Islet precursor cell (in vitro differentiated cells): ENCODE data around the gene SAXO2.
"Not testable (repeated sequence)": the region's sequence is repeated elsewhere in the genome, so short reads cannot be mapped to it uniquely, and the experiment has no call there.

Source experiments
- DNase-seq: peaks from one replicate; pipeline ENCODE4 v3.0.0-alpha.2; 2018

SAXO2 gene

DNA sequence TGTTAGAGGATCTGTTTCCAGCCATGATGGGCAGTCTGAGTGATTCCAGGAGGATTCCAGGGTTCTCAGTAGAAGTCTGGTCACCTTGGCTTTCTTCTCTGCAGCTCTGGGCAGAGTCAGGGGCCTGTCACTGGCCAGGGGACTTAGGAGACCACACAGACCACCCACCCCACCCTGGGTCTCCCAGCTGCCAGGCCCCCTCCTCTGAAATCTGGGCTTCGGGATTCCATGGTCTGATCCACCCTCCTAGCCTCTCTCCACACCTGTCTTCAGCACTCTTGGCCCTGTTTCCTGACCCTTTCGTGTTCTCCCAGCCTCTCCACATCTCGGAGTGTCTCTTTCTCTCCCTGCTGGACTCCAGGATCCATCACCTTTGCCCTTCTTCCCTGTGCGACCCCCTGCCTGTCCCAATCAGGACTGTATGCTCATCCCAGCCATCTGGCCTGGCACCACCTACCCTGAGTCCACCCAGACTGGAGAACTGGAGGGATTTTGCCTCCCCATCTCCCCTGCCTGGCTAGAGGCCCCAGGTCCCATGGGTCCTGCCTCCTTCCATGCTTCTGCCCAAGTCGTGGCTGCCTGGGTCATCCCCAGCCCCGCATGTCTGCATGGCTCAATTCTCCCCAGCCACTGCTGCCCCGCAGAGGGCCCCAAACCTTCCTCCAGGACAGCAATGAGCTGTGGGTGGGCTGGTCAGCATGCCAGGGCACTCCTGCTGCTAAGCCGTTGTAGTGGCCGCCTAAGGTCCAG is 52.3 kb downstream of the SAXO2 start:
- peak; percentile 37 for DNase-seq

DNA sequence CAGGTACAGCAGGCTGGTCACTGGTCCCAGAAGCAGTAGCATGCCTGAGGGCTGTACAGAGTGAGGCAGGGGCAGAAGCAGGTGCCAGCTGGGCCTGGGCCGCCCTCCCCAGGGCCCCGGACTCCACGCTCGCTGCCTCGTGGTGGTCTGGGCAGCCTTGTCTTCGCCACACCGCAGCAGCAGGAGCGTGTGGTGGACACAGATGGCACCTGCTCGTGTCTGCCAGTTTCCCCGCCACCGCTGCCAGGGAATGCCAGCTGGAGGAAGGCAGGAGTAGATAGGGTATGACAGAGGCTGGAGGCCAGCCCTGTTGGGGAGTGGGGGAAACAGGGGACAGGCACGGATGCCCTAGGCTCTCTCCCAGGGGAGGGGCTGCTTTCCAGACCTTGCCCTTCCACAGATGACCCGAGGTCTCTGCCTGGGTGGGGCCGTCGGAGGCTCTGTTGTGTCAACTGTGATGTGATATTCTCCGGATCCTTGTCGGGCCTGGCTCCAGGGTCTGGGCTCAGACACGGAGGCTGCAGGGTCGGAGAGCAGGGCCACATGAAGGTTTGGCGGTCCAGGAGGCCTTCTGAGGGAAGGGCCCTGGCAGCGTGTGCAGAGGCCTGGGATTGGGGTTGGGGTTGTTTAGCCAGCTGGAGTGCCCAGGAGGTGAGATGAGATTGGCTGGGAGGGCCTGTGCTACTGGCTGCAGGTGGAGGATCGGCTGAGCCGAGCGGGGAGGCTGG is 53.1 kb downstream of the SAXO2 start:
- DNase-seq = peak; percentile 34

DNA sequence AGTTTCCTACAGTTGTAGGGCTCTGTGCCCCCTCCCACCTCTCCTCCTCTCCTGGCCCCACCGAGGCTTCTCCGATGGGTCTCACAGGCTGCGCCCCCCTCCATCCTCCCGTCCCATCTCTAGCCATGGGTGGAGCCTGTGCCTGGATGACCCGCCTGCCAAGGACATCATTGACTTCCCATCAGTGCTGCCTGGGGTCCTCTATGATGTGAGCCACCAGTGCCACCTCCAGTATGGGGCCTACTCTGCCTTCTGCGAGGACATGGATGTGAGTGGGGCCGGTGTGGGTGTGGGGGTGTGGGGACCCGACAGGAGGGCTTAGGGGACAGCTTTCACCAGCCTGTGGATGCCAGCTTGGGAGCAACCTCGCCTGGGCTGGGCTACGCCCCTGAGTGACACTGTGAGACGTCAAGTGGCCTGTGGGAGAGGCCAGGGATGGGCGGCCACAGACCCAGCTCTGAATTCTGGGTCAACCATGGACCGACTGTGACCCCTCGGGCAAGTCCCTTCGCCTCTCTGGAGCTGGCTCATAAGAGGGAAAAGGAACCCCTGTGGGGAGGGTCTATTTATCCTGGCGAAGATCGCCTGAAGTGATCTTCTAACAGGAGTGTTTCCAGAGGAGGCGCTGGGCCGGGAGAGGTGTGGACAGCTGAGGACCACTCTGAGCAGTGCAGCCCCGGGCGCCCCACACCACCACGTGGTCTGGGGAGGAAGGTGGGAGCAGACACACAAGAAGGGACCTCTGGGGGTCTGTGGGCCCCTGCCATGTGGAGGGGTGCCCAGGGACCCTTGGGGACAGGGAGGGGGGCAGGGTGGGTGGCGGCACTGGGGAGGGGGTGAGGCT is 53.9 kb downstream of the SAXO2 start:
- DNase-seq = not testable (repeated sequence)

DNA sequence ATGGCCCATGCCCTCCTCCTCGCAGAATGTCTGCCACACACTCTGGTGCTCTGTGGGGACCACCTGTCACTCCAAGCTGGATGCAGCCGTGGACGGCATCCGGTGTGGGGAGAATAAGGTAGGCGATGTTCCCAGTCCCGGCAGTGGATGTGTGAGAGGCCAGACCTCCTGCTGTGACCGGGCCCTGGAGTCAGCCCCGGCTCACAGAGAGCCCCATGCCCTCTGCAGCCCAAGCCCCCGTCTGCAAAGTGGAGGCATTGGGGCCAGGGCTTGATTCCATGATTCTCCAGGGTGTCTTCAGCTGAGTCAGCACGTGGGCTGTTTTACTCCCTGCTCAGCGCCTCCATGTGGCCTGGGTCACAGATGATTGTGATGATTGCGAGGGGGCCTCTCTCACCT is 54.5 kb downstream of the SAXO2 start:
- DNase-seq = no peak

DNA sequence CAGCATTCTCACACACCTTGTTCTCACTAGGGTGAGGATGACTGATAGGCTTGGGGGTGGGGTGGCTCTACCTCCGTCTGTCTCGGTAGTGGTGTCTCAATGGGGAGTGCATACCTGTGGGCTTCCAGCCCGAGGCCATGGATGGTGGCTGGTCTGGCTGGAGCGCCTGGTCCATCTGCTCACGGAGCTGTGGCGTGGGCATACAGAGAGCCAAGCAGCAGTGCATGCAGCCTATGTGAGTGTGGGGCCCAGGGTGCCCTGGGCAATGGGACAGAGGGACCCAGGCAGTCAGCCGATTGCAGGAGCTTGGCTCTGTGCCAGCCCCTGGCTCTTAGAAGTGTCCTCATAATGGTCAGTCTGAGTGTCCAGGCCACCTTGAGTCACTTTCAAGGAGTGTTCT is 54.9 kb downstream of the SAXO2 start:
- not testable (repeated sequence) for DNase-seq

DNA sequence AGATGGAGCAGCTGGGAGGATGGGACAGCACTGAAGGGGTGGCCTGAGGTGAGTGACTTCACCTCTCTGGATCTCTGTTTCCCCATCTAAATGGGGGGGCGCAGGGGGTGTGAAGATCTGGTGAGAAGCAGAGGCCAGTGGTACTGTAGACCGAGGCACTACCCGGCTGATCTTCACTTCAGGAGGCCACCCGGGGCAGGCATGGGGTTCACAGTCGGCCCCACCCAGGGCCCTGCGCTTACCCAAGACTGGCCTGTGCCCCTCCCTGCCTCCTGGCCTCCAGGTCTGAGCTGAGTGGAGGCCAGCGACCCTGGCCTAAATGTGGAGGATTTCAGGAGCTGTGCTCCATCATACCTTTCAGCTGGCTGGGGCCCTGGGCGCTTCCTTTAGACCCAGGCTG is 55.7 kb downstream of the SAXO2 start:
- not testable (repeated sequence) for DNase-seq

DNA sequence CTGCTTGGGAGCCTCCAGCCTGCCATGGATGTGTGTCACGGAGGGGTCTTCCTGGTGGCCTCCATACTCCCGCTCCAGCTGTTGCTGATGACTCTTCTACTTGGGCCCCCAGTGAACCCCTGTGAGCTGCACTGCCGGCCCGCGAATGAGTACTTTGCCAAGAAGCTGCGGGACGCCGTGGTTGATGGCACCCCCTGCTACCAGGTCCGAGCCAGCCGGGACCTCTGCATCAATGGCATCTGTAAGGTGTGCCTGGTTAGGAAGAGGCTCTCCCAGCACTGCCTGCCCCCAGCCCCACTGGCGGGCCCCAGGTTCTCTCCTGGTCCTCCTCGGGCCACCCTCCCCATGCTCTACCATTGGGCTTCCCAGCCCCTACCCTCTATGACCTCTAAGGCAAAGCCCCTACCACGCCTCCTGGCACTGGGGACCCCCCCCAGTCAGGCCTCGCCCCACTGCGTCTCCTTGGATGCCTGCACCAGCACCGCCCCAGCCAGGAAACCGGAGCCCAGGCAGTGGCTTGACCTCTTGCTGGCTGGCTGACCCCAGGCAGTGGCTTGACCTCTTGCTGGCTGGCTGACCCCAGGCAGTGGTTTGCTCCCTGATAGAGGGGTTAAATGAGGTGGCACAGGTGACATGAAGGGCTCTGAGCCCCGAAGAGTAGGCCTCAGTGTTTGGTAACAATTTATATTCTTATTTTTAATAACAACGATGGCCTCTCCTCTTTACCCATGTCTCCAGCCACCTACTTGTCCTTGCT is 57.1 kb downstream of the SAXO2 start:
- DNase-seq = not testable (repeated sequence)

DNA sequence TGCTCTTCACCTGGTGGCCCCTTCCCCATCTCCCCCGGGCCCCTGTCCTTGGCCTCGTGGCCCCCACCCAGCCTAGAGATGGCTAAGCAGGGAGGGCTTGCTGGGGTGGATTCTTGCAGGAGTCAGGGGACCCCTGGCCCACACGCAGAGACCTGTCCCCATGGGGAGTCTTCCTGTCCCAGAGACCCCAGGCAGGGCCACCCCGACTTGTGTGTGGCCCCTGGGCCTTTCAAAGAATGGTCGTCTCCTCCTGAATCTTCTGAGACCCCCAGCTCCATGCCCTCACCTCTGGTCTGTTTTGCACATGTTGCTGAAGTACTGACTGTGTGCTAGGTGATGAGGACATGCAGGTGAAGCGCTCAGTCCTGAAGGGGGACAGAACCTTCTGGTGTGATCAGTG is 58.2 kb downstream of the SAXO2 start:
- DNase-seq = not testable (repeated sequence)

DNA sequence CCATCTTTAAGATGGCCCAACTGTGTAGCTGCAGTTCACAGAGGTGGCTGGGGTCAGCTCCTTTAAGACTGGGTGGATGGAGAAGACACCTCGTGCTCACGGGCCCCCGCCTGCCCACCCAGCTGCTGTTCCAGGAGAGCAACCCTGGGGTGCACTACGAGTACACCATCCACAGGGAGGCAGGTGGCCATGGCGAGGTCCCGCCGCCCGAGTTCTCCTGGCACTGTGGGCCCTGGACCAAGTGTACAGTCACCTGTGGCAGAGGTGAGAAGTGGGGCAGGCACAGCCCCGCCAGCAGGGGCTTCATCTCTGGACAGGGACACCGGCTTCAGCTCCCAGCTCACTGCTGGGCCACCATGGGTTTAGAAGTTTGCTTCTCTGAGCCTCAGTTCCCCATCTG is 59.9 kb downstream of the SAXO2 start:
- DNase-seq = not testable (repeated sequence)

DNA sequence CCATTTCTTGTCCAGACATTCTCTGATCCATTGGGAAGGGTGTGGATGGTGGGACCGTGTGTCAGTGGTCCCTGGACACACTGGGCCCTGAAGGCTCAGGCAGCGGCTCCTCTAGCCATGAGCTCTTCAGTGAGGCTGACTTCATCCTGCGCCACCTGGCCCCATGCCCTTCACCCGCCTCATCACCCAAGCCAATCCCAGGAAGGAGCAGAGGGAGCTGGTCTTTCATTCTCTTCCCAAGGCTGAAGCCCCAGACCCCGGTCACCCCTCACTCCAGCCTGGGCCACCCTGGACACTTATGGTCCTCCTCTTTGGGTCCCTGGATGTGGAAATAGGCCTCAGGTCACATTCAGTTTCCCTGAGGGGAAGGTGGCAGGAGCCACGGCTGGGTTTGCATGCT is 62.2 kb downstream of the SAXO2 start:
- DNase-seq = not testable (repeated sequence)

DNA sequence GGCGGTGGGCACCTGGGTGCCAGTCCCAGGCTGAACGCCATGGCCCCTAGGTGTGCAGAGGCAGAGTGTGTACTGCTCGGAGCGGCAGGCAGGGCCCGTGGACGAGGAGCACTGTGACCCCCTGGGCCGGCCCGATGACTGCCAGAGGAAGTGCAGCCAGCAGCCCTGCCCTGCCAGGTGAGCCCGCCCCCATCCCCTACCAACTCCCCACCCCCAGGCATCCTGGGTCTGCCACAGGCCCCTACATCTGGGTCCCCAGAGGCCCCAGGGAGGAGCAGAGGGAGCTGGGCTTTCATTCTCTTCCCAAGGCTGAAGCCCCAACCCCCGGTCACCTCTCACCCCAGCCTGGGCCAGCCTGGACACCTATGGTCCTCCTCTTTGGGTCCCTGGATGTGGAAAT is 63.0 kb downstream of the SAXO2 start:
- not testable (repeated sequence) for DNase-seq

DNA sequence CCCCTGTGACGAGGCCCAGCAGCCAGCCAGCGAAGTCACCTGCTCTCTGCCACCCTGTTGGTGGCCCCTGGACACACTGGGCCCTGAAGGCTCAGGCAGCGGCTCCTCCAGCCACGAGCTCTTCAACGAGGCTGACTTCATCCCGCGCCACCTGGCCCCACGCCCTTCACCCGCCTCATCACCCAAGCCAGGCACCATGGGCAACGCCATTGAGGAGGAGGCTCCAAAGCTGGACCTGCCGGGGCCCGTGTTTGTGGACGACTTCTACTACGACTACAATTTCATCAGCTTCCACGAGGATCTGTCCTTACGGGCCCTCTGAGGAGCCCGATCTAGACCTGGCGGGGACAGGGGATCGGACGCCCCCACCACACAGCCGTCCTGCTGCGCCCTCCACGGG is 64.3 kb downstream of the SAXO2 start:
- DNase-seq = not testable (repeated sequence)

DNA sequence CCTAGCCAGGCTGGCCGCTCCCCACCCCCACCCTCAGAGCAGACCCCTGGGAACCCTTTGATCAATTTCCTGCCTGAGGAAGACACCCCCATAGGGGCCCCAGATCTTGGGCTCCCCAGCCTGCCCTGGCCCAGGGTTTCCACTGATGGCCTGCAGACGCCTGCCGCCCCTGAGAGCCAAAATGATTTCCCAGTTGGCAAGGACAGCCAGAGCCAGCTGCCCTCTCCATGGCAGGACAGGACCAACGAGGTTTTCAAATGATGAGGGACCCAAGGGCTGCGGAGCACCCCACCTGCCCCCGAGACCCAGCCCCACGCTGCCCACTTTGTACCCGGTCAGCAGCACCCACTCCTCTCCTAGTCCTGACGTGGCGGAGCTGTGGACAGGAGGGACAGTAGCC is 64.8 kb downstream of the SAXO2 start:
- not testable (repeated sequence) for DNase-seq

DNA sequence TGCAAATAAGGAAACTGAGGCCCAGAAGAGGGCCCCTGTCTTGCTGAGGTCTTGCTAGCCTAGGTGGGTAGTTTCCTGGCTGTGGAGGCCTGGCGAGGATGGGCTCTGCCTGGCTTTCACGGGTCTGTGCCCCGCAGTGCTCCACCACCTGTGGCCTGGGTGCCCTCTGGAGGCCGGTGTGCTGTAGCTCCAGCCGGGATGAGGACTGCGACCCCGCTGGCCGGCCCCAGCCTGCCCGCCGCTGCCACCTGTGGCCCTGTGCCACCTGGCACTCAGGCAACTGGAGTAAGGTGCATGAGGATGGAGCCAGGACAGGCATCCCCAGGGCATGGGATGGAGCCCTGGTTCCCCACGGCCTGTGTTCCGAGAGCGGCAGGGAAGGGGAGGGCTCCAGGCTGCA is 66.4 kb downstream of the SAXO2 start:
- not testable (repeated sequence) for DNase-seq

DNA sequence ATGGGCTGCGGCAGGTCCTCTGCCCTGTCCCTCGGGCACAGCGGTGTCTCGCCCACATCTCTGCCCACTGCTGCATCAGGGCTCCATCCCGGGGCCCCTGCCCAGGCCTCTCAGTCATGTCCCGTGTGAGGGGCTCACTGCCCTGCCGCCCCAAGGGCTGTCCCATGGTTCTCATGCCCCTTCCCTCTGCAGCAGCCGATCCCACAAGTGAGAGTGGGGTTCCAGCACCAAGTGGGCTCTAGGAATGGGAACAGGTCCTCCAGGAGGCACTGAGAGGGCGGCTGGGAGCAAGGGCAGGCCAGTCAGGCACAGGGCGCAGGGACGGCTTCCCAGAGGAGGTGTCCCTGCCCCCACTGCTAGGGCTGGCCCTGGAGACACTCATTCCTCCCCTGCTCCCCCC is 68.3 kb downstream of the SAXO2 start:
- not testable (repeated sequence) for DNase-seq

DNA sequence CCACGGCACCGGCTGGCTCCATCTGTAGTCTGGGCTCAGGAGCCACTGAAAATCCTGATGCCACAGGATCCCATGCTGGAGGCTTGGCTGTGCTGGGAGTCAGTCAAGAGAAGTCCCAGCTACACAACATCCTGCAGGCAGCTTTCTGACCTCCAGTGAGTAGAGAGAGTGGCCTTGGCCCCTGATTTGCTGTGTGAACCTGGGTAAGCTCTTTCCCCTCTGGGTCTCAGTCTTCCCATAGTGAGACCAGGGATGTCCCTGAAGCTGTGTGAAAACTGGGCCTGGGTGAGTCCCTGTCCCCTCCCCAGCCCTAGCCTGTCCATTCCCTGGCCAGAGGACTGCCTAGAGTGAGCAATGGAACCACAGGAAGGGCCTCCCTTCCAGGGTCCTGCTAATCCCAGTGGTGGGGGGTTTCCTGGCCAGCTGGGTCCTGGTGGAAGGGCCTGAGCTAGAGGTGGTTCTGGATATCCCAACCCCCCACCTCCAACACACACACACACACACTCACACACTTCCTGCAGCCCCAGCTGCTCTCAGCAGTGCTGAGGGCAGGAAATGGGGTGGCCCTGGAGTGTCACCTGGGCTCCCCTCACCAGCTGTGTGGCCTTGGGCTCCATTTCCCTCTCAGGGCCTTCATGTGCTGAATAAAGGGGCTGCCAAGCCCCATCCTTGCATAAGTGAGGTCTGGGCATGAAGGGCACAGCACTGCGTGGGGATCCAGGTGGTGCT is 69.1 kb downstream of the SAXO2 start:
- DNase-seq = not testable (repeated sequence)

DNA sequence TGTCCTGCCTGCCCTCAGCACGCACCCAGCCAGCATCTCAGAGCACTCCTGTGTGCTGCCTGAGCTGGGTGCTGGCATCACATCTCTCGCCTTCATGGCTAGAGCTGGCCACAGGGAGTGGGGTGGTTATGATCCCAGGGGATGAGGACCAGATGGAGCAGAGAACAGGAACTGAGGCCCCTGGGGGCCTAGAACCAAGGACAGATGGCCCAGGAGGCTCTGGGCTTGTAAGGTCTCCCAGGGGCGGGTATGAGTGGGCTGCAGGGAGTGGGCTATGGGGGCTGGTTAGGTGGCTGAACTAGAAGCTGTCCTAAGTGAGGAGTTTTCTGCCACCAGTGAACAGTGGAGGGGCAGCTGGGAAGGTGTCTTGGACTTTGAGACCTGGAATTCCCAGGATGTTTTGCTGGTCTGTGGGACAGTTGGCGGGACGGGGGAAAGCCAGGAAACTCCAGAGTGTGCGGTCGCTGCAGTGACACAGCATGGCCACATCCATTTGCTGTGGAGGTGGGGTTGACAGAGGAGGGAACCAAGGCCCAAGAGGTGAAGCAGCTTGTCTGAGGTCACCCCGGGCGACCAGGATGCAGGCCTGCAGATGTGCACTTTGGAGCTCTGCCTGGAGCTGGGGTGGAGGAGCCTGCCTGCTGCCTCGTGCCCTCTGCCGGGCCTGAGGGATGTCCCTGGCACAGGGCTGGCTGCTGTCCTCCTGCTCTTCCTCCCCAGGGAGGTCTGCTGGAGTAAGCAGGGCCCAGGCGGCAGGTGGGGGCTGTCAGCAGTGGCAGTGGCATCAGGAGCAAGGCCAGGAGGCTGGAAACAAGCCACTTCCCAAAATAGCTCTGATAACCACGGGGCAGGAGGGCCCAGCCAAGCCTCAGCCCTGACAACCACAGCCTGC is 70.3 kb downstream of the SAXO2 start:
- DNase-seq = peak; percentile 23

DNA sequence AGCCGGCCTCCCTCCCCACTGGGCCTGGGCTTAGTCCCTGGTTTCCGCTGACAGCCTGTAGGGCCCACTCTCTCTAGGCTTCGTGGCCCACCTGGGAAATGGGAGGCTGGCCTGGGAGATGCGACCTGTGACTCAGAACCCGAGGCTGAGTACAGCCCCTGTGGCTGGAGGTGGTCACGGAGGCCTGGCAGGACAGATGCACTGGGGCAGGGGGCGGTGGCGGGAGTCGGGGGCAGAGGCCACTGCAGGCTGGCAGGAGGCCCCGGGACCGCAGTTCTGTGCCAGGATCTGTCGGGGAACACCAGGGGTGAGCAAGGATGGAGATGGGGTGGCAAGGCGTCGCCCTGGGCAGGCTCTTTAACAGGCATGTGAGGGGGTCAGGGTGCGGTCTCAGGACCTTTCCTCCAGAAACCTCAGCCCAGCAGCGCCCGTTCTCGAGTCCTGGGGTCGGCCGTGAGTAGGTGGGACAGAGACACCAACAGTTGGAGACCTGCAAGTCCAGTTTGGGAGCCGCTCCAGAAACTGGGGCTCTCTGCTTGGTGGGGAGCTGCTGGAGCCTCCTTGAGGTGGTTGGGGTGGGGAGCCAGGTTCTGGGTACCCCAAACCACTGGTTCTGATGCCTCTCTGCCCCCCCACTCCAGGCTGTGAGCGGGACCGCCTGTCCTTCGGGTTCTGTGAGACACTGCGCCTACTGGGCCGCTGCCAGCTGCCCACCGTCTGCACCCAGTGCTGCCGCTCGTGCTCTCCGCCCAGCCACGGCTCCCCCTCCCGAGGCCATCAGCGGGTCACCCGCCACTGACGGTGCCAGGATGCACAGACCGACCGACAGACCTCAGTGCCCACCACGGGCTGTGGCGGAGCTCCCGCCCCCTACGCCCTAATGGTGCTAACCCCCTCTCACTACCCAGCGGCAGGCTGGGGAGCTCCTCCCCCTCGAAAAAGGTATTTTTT is 71.3 kb downstream of the SAXO2 start:
- peak; percentile 31 for DNase-seq
